ENCODE measurements around the gene ABCB6.

Gene ABCB6

DNA sequence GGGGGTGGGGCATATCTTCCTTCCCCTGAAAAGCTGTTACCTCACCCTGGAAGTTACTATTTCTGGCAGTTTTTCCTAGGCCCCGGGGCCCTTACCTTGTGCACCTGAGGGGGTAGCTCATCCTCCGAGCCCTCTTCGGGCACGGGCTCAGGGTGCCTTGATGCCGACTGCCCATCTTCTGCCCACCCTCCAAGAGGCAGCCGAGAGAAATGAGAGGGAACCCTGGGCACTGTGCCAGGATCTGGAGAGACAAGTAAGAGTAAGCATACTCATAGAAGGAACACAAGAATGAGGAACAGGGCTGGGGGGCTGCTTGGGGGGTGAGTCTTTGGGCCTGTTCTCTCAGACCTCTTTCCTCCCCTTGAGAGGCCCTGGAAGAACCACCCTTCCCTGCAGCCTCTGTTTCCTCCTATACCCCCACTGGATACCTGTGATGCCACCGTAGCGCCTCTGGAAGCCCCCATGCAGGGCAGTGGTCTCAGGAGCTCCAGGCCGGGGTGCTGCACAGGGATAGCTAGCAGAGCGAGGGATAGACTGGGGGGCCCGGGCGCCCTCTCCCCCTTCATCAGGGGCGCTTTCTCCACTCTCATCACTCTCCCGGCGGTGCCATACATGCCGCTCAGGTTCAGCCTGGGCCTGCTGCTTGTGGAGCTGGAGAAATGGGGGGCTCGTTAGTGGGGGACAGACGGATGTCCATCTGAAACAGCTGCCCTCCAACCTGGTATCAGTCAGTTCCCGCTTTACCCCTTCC, 2.1 kb upstream of the ABCB6 start:
- no peak overlapping the region for H3K27ac ChIP-seq (ENCODE audit: low read depth, low read length, severe bottlenecking)
- H3K36me3 ChIP-seq (ENCODE audit: control insufficient read depth, insufficient read depth, low read length), result peaks cover 60% of the 10 kb centered on the region
- WGBS, 2 experiments (ENCODE audit: insufficient coverage in 2 of 2), result 96 to 100% methylated on average over 5 to 13 of the region's 19 CpGs
- no peak overlapping the region for H3K4me3 ChIP-seq (ENCODE audit: extremely low read depth, insufficient read depth, low read length, poor library complexity, severe bottlenecking)
- peaks cover 7% of the 10 kb centered on the region for H3K4me1 ChIP-seq (ENCODE audit: control insufficient read depth, insufficient read depth, low read length, poor library complexity, severe bottlenecking)
- H3K9me3 ChIP-seq (ENCODE audit: control insufficient read depth, low read length), result no peaks in the 10 kb centered on the region

DNA sequence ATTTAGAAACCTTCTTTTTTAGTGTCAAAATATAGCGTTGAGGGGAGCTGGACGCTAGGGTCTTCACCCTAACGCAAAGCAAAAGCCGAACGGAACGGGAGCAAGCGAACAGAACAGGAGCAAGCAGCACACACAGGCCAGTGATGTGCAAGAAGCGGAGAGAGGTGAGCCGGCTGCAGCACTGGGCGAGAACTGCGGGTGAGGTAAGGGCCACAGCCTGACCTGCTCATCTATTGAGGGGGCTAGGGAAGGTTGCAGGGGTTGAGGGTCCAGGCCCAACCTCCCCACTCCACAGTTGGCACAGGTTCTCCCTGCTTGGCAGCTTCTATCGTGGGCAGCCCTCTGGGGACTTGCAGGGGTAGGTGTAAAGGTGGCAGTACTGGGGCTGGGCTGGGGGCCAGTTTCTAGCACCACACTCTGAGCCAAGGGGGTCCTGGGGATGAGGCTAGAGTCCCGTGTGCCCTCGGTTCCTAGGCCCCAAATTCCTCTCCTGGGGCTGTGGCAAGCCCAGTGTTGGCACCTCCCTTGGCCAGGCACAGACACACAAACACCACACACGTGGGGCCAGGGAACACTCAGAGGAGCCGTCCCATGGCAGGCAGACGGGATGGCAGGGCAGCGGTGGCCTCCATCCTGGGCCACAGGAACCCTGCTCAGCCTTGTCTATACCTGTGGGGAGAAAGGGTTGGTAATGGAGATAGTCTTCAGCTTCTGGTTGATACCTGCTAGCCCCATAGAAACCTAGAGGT, 1.2 kb upstream of the ABCB6 start:
- peaks cover 58% of the 10 kb centered on the region for H3K36me3 ChIP-seq (ENCODE audit: control insufficient read depth, insufficient read depth, low read length)
- H3K9me3 ChIP-seq (ENCODE audit: control insufficient read depth, low read length), result no peaks in the 10 kb centered on the region
- H3K4me3 ChIP-seq (ENCODE audit: extremely low read depth, insufficient read depth, low read length, poor library complexity, severe bottlenecking), result no peak overlapping the region
- no peak overlapping the region for H3K27ac ChIP-seq (ENCODE audit: low read depth, low read length, severe bottlenecking)
- peaks cover 7% of the 10 kb centered on the region for H3K4me1 ChIP-seq (ENCODE audit: control insufficient read depth, insufficient read depth, low read length, poor library complexity, severe bottlenecking)
- WGBS, 2 experiments (ENCODE audit: insufficient coverage in 2 of 2), result 94 to 98% methylated on average over 14 to 15 of the region's 18 CpGs

DNA sequence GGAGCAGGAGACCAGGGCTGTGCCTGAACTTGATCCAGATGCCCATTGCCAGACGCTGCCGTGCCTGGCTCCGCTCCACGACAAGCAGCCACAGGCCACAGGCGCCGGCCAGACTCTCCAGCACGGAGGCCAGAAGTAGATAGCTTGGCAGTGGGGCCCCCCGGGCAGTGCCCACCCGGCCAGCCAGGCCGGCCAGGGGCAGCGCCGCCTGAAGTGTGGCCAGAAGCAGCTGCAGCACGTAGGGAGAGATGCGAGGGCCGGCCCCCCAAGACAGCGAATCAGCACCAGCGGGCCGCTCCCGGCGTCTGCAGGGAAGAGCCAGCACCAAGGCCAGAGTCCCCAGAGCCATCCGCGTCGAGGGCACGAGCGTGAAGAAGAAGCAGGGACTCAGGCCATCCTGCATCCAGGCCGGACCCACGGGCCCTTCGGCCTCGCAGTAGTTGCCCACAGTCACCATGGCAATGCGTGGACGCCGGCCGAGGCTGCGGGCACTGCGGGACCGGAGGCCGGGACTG, 484 bp downstream of the ABCB6 start:
- Histone ChIP-seq H3K36me3 (ENCODE audit: control insufficient read depth, insufficient read depth, low read length) (peaks cover 56% of the 10 kb centered on the region), H3K9me3 (ENCODE audit: control insufficient read depth, low read length) (no peaks in the 10 kb centered on the region), H3K4me1 (ENCODE audit: control insufficient read depth, insufficient read depth, low read length, poor library complexity, severe bottlenecking) (peaks cover 7% of the 10 kb centered on the region), H3K4me3 (ENCODE audit: extremely low read depth, insufficient read depth, low read length, poor library complexity, severe bottlenecking) (peak overlapping the region; percentile 52), H3K27ac (ENCODE audit: low read depth, low read length, severe bottlenecking) (peak overlapping the region; percentile 96)
- WGBS, 2 experiments (ENCODE audit: insufficient coverage in 2 of 2), result 1% methylated on average over 36 to 37 of the region's 37 CpGs

- peaks cover 7% of the 10 kb centered on the region for H3K4me1 ChIP-seq (ENCODE audit: control insufficient read depth, insufficient read depth, low read length, poor library complexity, severe bottlenecking)
- no peaks in the 10 kb centered on the region for H3K9me3 ChIP-seq (ENCODE audit: control insufficient read depth, low read length)
- H3K4me3 ChIP-seq (ENCODE audit: extremely low read depth, insufficient read depth, low read length, poor library complexity, severe bottlenecking), result no peak overlapping the region
- H3K36me3 ChIP-seq (ENCODE audit: control insufficient read depth, insufficient read depth, low read length), result peaks cover 54% of the 10 kb centered on the region
- WGBS, 2 experiments (ENCODE audit: insufficient coverage in 2 of 2), result 96 to 98% methylated on average over 5 to 6 of the region's 6 CpGs
- H3K27ac ChIP-seq (ENCODE audit: low read depth, low read length, severe bottlenecking), result no peak overlapping the region
Observed at GRCh38 chr2:219216535-219216915, 2.2 kb downstream of the ABCB6 start.

DNA sequence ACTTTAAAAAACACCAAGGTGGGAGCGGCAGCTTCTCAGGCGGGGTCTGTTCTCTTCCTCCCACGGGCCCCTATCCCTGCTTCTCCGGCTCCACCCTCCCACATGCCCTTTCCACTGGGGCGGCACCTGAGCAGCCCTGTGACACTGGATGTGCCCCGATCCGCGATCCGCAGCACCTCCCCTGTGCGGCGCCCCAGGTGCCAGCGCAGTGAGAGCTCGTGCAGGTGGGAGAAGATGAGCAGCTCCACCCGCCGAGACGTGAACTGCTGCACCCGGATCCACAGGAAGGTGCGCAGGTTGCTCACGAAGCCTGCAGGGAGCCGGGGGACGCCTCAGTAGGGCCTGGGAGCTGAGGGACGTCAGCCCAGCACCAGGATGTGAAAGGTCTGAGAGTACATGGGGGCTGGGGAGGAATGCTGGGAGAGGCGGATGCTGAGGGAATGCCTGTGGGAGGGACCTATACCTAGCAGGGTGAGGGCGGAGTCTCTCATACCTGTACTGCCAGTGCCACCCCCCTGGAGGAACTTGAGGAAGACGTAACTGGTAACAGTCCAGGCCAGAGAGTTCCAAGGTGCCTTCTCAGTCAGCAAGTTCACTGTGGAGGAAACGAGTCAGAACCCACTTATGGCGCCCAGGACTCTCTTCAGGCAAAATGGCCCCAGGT, 2.8 kb downstream of the ABCB6 start:
- WGBS, 2 experiments (ENCODE audit: insufficient coverage in 2 of 2), result 94 to 96% methylated on average over 22 to 25 of the region's 27 CpGs

DNA sequence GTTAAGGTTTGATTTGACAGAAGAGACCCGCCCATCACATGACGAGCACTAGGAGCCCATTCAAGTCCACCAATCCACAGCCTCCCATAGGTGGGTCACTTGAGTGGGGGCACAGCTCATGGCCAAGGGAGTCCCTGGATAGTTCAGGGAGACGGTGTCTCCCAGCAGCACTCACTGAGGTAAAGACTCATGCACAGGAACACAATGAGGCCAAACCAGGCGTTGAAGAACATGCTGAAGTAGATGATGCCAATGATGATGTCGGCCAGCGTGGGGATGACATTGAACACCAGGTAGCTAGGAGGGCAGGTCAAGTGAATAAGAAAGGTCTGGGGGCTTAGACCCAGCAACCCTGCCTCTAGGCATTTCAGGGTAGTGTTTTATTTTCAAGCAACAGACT, 4.0 kb downstream of the ABCB6 start:
- Histone ChIP-seq H3K4me3 (ENCODE audit: extremely low read depth, insufficient read depth, low read length, poor library complexity, severe bottlenecking) (no peak overlapping the region), H3K36me3 (ENCODE audit: control insufficient read depth, insufficient read depth, low read length) (peaks cover 44% of the 10 kb centered on the region), H3K9me3 (ENCODE audit: control insufficient read depth, low read length) (no peaks in the 10 kb centered on the region), H3K4me1 (ENCODE audit: control insufficient read depth, insufficient read depth, low read length, poor library complexity, severe bottlenecking) (peaks cover 7% of the 10 kb centered on the region), H3K27ac (ENCODE audit: low read depth, low read length, severe bottlenecking) (no peak overlapping the region)
- 93 to 94% methylated on average over 4 to 6 of the region's 6 CpGs for WGBS, 2 experiments (ENCODE audit: insufficient coverage in 2 of 2)

More for the DNA sequence above, 2.8 kb downstream of the ABCB6 start:
- H3K9me3 ChIP-seq (ENCODE audit: control insufficient read depth, low read length), result no peaks in the 10 kb centered on the region
- no peak overlapping the region for H3K27ac ChIP-seq (ENCODE audit: low read depth, low read length, severe bottlenecking)
- H3K4me1 ChIP-seq (ENCODE audit: control insufficient read depth, insufficient read depth, low read length, poor library complexity, severe bottlenecking), result peaks cover 7% of the 10 kb centered on the region
- no peak overlapping the region for H3K4me3 ChIP-seq (ENCODE audit: extremely low read depth, insufficient read depth, low read length, poor library complexity, severe bottlenecking)
- H3K36me3 ChIP-seq (ENCODE audit: control insufficient read depth, insufficient read depth, low read length), result peaks cover 51% of the 10 kb centered on the region

DNA sequence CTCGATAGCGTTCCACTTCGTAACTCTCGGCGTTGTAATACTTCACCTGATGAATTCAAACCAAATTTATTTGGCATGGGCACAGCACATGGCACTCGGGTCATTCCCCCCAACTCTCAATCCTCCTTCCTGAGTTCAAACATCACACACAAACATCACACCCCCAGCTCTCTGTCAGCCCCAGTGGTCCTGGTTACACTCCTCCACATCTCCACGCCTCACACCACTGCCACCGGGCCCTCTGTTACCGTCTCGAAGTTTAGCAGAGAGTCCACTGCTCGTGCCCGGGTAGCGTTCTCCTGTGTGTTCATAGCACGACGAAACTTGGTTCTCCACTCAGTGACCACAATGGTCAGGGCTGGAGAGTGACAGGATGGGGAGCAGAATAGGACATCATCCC, 4.6 kb downstream of the ABCB6 start:
- Histone ChIP-seq H3K4me3 (ENCODE audit: extremely low read depth, insufficient read depth, low read length, poor library complexity, severe bottlenecking) (no peak overlapping the region), H3K27ac (ENCODE audit: low read depth, low read length, severe bottlenecking) (no peak overlapping the region), H3K36me3 (ENCODE audit: control insufficient read depth, insufficient read depth, low read length) (peaks cover 49% of the 10 kb centered on the region), H3K4me1 (ENCODE audit: control insufficient read depth, insufficient read depth, low read length, poor library complexity, severe bottlenecking) (peaks cover 6% of the 10 kb centered on the region), H3K9me3 (ENCODE audit: control insufficient read depth, low read length) (no peaks in the 10 kb centered on the region)
- 94 to 99% methylated on average over 10 to 15 of the region's 15 CpGs for WGBS, 2 experiments (ENCODE audit: insufficient coverage in 2 of 2)

- Histone ChIP-seq H3K36me3 (ENCODE audit: control insufficient read depth, insufficient read depth, low read length) (peaks cover 55% of the 10 kb centered on the region), H3K4me3 (ENCODE audit: extremely low read depth, insufficient read depth, low read length, poor library complexity, severe bottlenecking) (no peak overlapping the region), H3K27ac (ENCODE audit: low read depth, low read length, severe bottlenecking) (no peak overlapping the region), H3K9me3 (ENCODE audit: control insufficient read depth, low read length) (no peaks in the 10 kb centered on the region), H3K4me1 (ENCODE audit: control insufficient read depth, insufficient read depth, low read length, poor library complexity, severe bottlenecking) (peaks cover 5% of the 10 kb centered on the region)
- WGBS, 2 experiments (ENCODE audit: insufficient coverage in 2 of 2), result 93 to 97% methylated on average over 10 of the region's 10 CpGs
Observed at GRCh38 chr2:219213486-219214071, 5.2 kb downstream of the ABCB6 start.

DNA sequence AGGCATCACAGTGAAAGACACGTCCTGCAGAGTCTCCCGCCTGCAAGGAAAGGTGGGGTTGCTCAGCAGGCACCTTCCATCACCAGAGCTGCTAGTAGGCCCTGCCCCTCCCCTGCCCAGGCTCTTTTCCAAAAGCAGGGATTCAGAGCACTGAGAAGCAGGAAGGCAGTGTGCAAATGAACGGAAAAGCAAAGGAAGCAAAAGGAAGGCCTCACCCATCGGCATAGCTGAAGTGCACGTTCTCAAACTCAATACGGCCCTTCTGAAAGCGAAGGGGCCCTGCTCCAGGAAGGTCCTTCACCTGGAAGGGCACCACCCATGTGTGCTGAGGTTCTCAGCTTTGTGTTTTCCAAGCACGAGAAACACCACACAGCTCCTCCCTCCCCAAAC, 5.7 kb downstream of the ABCB6 start:
- no peak overlapping the region for H3K27ac ChIP-seq (ENCODE audit: low read depth, low read length, severe bottlenecking)
- no peak overlapping the region for H3K4me3 ChIP-seq (ENCODE audit: extremely low read depth, insufficient read depth, low read length, poor library complexity, severe bottlenecking)
- peaks cover 60% of the 10 kb centered on the region for H3K36me3 ChIP-seq (ENCODE audit: control insufficient read depth, insufficient read depth, low read length)
- 94 to 98% methylated on average over 8 of the region's 8 CpGs for WGBS, 2 experiments (ENCODE audit: insufficient coverage in 2 of 2)
- no peaks in the 10 kb centered on the region for H3K9me3 ChIP-seq (ENCODE audit: control insufficient read depth, low read length)
- peaks cover 6% of the 10 kb centered on the region for H3K4me1 ChIP-seq (ENCODE audit: control insufficient read depth, insufficient read depth, low read length, poor library complexity, severe bottlenecking)

DNA sequence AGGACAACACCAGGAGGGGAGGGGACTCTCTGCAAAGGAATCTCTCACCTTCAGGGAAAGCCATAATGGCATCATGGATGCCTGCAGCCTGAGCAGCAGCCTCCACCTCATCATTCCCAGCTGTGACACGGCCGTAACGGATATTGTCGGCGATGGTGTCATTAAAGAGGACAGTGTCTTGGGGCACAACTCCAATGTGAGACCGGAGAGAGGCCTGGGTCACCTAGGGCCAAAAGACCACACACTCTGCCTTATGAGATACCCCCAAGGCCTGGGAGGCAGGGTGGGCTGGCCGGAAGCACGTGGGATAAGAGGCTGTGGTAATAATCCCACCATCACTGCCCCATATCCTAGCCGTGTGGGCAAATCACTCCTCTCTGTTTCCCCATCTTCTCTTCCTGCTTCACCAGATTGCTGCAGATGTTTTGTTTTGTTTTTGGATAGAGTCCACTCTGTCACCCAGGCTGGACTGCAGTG, 7.8 kb downstream of the ABCB6 start:
- no peaks in the 10 kb centered on the region for H3K9me3 ChIP-seq (ENCODE audit: control insufficient read depth, low read length)
- peaks cover 62% of the 10 kb centered on the region for H3K36me3 ChIP-seq (ENCODE audit: control insufficient read depth, insufficient read depth, low read length)
- H3K27ac ChIP-seq (ENCODE audit: low read depth, low read length, severe bottlenecking), result no peak overlapping the region
- no peak overlapping the region for H3K4me3 ChIP-seq (ENCODE audit: extremely low read depth, insufficient read depth, low read length, poor library complexity, severe bottlenecking)
- WGBS, 2 experiments (ENCODE audit: insufficient coverage in 2 of 2), result 97 to 100% methylated on average over 1 to 6 of the region's 9 CpGs
- H3K4me1 ChIP-seq (ENCODE audit: control insufficient read depth, insufficient read depth, low read length, poor library complexity, severe bottlenecking), result peaks cover 7% of the 10 kb centered on the region
